Dedifferentiated amniotic fluid mesenchymal stem cell (primary cell): ENCODE measurements around the gene ZMIZ1.

Experiments
- DNase-seq: peaks from one replicate; pipeline ENCODE4 v3.0.0-alpha.2; 2016; ENCODE audit errors: extremely low spot score

ZMIZ1 gene

GRCh38 chr10:79119306-79119705 is 50.5 kb downstream of the ZMIZ1 start:
- DNase-seq = no peak

- DNase-seq = no peak
These were observed 54.8 kb downstream of the ZMIZ1 start for GRCh38 chr10:79123547-79123963.

GRCh38 chr10:79124066-79124465 is 55.3 kb downstream of the ZMIZ1 start:
- no peak for DNase-seq

DNA sequence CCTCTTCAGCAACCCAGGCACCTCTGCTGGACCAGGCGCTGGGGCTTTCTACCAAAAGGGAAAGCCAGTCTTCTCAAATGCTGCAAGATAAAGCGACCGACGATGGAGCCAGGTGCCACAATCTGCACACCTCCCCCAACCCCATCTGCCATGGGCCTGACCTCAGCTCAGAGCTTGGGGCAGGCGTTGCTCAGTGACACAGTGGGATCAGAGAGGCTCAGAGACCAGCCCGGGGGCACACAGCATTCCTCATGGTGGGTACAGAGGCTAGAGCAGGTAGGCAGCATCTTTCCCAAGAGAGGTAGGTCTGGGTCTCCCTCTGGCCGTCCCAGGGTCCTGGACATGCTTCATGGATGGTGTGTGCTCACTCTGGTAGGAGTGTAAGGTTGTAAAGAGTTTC is 56.3 kb downstream of the ZMIZ1 start:
- no peak for DNase-seq

DNA sequence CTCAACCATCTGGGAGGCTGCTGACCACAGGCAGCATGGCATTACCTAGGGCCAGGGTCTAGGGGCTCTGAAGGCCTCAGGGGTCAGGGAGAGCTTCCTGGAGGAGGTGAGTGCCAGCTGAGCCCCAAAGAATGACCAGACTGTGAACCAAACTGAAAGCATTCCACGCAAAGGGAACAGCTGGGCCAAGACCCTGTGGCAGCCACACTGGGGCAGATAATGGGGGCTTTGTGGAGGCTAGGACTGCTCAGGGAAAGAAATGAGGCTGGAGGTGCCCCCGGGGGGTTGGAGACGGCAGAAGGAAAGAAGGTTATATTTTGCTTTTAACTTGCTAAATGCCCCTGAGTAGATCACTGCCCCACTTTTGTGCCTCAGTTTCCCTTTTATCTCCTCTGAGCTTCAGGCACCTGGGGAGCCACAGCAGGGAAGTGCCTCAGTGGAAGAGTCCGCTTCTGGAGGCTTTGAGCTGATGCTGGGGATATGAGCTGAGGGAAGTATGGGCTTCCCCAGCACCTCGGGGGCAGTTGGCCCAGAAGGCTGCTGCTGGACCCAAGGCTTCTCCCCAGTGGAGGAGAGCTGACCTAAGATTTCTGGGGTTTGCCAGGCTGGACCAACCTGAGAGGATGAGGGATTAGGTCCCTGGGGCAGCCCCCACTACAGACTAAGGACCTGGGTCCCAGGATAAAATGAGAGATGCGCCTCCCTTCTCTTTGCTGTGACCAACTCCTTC is 57.8 kb downstream of the ZMIZ1 start:
- no peak for DNase-seq

GRCh38 chr10:79127151-79127961 is 58.6 kb downstream of the ZMIZ1 start:
- no peak for DNase-seq

GRCh38 chr10:79128241-79128922 is 59.6 kb downstream of the ZMIZ1 start:
- no peak for DNase-seq

- DNase-seq = no peak
These were observed 60.1 kb downstream of the ZMIZ1 start for GRCh38 chr10:79128923-79129305.

- no peak for DNase-seq
These were observed 60.7 kb downstream of the ZMIZ1 start for GRCh38 chr10:79129361-79129997.

GRCh38 chr10:79130255-79130654 is 61.5 kb downstream of the ZMIZ1 start:
- no peak for DNase-seq

- DNase-seq = no peak
These were observed 62.1 kb downstream of the ZMIZ1 start for GRCh38 chr10:79130846-79131245.

DNA sequence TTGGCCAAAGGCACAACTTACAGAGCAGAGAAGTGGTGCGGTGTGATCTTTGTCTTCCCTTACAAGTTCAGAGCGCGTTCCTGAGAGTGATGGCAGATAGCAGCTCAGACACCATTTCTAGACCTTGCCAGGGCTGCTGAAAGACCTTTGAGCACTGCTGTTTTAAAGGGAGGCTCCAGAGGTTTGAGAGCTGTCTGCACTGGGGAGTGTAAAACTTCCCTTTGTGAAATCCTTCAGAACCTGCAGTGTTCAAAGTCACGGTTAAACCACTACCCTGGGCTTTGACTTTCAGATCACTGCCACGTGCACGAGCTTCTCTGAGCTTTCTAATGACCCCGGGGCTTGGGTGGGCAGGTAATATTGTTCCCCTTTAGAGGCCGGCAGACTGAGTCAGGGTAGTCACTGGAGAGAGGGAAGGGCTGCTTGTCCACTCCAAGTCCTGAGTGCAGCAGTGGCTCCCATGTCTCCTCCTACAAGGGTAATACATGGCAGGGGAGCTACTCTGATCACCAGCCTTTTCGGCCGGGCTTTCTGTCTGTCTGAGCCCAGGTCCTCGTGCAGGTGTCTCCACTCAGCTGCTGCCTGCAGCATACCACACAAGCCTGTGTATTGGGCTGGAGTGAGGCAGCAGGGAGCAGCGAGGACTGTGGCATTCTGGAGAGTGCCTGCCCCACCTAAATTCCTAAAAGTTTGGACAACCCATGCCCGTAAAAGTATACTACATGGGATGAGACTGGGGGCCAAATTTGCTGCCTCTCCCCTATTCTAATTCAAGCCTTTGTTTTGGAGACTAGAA is 63.3 kb downstream of the ZMIZ1 start:
- no peak for DNase-seq

- DNase-seq = no peak
These were observed 64.1 kb downstream of the ZMIZ1 start for GRCh38 chr10:79132681-79133381.

GRCh38 chr10:79133416-79133815 is 64.7 kb downstream of the ZMIZ1 start:
- DNase-seq = no peak

DNA sequence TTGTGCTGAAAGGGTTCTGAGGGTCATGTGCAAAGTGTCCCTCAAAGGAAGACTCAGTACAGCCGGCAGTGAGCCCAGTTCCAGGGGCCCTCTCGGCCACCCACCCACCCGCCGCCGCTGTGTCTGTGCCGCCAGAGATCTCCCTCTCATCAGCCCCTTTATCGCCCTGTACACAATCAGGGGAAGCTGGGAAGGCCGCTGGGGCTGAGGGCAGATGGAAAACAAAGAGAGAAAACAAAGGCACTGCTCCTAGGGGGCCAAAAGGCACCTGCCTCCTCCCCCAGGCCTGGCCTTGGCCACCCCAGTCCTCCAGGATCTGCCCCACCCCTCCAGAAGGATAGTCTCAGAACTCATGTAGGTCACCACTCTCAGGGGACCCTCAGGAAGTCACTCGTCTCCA is 67.0 kb downstream of the ZMIZ1 start:
- DNase-seq = no peak

- DNase-seq = no peak
These were observed 67.7 kb downstream of the ZMIZ1 start for GRCh38 chr10:79136236-79137005.

DNA sequence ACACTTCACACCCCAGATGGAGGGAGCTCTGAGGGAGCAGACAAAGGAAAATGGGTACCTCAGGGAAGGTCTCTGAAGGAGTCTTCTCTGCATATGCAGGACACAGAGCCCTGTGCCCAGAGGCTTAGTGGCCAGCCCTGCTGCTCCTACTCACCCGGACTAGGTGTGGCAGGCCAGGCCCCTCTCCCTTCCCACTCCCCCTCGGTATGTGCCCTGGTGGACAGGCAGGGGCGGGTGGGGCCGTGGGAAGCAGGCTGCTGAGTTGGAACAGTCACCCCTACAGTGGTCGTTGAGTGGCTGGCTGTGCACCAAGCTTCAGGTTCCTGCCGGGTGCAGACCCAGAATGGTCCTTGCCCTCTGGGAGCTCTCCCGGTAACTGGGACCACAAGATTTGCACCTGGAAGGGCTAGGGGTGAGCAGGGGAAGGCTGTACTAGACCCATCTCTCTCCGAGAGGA is 68.6 kb downstream of the ZMIZ1 start:
- no peak for DNase-seq

- DNase-seq = no peak
These were observed 69.1 kb downstream of the ZMIZ1 start for GRCh38 chr10:79137826-79138225.

- no peak for DNase-seq
These were observed 69.8 kb downstream of the ZMIZ1 start for GRCh38 chr10:79138449-79139123.
